Measurements from ENCODE around the gene TANC1.

TANC1 gene

GRCh38 chr2:159066541-159067156 lies 98.2 kb downstream of the TANC1 start:
- no peak for DNase-seq

DNA sequence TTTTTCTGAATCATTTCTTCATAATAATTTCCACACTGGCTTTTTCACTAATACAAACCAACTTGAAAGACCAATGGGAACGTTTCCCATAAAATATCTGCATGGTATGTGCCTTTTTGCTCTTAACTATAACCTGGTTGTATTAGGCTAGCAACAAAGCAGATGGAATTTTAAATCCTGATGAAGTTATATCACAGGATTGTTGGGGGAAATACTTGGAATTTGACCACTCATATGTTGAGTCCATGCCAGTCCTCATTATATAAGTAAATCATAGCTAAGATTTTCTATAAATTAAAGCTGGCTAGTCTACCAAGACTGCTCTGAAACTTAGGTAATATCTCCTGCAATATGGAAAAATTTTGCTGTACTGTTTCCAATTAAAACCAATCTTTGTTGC lies 99.5 kb downstream of the TANC1 start:
- no peak for DNase-seq

DNA sequence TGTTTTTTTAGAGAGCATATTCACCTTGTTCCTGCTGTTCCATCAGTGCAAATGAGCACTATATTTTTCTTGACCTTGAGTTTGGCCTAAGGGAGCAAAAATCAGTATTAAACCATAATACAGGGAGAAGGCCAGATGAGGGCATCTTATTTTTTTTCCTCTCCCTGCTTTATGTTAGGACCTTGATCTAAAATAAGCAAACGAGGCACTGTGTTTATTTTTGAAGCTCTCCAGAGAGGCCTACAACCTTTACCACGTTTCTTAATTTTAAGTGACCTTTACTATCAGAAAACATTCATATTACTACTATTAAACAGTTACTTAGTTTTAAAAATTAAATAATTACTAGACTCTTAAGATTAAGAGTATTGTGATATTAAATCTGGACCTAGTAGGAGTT lies 100.8 kb downstream of the TANC1 start:
- DNase-seq, result no peak

DNA sequence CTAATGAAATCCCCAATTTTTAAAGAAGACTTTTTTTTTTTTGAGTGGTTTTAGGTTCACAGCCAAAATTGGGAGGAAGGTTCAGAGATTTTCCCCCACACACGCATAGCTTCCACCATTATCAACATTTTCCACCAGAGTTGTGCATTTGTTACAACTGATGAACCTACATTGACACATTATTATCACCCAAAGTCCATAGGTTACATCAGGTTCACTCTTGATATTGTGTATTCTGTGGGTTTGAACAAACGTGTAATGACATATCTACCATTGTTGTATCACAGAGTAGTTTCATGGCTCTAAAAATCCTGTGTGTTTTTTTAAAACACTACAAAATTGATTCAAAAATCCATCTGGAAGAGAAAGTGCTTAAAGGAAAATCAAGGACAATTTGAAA lies 101.8 kb downstream of the TANC1 start:
- DNase-seq, result no peak

DNA sequence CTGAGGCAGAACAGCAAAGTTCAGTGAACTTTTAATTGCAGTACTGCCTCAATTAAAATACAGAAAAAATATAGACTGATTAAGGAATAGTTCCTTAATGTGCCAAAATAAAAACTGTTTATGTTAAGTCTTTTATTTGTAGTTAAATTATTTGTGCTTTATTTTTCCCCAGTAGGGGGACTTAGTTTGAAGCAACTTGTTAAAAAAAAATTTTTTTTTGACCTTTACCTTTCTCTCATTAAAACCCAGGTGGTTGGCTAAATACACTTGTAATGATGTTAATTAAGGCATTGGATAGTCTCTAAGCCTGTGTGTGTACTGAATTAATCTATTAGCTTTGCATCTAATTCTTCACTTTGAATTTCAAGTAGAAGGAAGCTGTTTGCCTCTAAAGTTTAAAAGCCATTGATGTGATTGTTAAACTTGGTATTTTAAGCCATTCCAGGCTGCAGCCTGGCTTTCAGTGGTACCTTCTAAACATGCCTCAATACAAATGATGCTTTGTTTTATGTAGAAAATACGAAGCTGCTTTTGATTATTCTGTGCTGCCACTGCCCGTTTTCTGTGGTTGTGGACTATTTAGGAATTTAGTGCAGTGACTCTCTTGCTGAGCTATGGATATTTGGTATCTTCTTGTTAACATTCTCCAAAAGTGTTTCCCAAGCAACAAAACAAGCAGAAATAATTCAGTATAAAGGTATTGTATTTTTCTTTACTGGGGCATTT lies 102.9 kb downstream of the TANC1 start:
- DNase-seq, result no peak

DNA sequence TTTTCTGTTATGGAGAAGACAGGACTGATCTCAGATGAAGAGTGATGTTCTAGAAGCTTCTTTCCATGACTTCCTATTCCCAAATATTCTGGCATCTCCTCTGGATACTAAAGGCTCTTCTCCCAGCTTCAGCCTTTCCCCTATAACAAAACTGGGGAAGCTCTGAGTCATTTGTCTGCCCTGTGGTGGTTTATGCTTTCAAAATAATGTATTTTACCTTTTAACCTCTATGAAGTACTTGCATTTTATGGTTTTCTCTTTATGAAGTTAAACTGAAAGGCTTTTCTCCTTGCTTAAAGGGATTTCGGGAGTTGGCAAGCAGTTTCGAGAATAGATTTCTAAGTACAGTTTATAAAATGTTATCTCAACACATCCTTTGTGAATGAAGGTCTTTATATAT lies 104.4 kb downstream of the TANC1 start:
- DNase-seq, result no peak

DNA sequence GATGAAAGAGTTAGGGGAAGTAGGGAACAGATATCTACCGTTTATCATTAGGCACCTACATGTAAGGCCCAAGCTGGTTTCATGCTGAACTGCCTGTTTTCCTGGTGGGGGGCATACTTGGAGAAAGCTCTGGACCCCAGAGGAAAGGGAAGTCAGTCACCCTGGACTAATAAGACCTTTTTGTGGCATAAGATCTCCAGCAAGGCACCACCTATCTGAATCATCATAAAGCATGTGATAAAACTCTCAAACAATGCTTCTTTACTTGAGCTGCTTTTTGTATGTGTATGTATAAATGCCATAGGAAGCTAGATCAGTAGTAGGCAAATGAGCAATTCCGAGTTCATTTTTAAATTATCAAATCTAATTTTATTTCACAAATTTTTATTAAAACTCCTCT lies 104.8 kb downstream of the TANC1 start:
- DNase-seq, result no peak

GRCh38 chr2:159074605-159075004 lies 106.2 kb downstream of the TANC1 start:
- no peak for DNase-seq

- no peak for DNase-seq
These were observed 107.3 kb downstream of the TANC1 start for GRCh38 chr2:159075727-159076126.

DNA sequence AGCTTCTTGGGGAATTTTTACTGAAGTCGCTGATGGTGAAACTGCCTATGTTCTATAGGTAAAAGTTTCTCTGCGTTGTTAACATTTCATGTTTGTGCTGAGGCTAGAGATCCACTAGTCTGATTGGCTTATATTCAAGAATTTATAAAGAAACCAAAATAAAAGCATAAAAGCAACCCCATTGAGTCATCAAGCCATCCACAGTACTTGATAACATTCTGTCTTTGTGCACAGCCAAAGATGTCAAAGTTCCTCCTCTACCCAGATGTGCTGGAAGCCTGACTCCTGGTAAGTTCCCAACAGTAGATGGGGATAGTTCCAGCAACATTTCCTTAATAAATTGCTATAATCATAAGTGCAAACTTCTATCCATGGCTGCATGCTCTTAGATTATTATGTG lies 107.8 kb downstream of the TANC1 start:
- no peak for DNase-seq

- no peak for DNase-seq
These were observed 109.4 kb downstream of the TANC1 start for GRCh38 chr2:159077869-159078268.

DNA sequence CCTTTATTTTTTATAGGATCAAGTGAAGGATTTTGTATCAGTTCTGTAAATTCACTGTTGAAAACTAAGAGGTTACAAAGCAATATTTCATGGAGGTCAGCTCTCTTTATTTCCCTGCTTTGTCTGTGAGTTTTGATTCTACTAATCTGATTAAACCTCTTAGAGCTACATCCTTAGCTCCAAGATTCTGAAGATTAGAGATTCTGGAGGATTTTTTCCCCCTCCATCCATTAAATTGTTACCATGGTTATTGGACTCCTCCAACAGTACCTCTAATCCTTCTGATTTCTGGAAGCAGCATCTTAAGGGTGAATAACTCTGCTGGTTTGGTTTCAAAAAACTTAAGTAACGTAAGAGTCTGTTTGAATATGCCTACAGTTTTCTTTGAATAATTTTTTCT lies 110.0 kb downstream of the TANC1 start:
- DNase-seq, result no peak

- no peak for DNase-seq
These were observed 112.2 kb downstream of the TANC1 start for GRCh38 chr2:159080641-159081040.

DNA sequence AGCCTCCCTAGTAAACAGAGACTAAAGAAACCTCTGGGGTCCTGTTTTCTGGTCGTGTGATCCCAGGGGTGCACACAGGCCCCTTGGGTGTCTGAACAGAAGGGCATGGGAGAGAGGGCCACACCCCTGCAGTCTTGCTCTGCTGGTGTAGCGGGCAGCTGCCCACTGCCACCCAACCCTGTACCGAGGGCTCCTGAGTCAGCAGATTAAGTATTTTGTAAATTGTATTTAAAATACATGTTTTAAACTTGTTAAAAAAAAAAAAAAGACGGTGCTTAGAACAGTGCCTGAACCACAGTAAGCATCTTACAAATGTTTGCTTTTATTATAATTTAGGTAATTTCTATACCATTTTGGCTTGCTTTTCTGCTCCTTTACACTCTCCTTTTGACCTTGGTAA lies 113.7 kb downstream of the TANC1 start:
- DNase-seq, result no peak

DNA sequence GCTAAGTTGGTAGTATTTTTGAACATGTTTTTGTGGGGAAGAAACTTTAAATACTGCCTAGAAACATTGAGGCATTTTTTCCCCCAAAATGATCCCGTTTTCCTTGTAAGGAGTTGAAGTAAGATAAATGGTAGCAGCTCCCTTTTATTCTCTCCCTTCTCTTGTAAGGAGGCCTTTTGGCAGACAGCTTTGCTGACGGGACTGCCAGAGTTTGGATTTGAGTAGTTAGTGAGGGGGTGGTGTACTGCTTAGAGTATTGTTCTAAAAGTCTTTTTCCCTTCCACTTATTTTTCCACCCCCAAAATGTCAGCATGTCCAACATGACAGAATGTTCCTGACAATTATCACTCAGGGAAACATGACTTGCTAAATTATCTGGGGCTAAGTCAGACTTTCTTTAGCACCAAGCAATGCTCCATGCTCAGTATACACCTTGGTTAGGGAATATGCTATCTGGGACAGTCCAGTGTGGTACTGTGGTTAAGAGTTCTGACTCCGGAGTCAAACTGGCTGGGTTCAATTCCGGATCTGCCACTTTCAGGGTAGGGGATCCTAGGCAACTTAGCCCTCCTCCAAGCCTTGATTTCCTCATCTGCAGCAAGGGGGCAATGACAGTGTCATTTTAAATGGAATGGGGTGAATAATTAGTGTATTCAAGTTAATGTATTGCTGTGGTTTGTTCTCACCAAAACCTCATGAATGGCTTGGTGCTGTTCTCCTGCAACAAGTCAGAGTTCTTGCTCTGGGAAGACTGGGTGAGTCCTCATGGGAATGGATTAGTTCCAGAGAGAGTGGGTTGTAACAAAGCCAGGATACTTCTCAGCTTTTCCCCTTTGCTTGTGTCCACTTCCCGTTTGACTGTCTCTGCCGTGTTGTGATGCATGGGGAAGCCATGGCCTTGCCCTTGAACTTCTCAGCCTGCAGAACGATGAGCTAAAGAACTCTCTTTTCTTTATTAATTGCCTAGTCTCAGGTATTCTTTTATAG lies 116.2 kb downstream of the TANC1 start:
- DNase-seq, result no peak

GRCh38 chr2:159086342-159086741 lies 117.9 kb downstream of the TANC1 start:
- no peak for DNase-seq

GRCh38 chr2:159086826-159087225 lies 118.4 kb downstream of the TANC1 start:
- no peak for DNase-seq

- no peak for DNase-seq
These were observed 120.5 kb downstream of the TANC1 start for GRCh38 chr2:159088906-159089305.

DNA sequence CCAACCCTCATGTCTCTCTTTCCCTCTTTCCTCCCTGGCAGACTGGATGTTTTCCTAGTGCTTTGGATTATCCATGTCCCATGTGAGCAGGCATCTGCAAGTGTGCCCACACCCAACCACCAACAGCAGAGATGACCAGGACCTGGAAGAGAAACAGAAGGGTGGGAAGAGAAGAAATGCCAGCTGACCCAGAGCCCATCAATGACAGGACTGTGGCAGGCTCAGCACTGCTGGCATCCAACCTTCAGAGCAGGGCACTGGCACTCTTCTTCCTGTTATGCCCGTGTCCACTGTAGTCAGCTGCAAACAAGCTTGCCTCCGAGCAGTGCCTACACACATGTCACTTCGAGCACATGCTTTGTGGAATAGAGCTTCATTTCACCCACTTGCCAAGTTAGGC lies 121.1 kb downstream of the TANC1 start:
- no peak for DNase-seq

DNA sequence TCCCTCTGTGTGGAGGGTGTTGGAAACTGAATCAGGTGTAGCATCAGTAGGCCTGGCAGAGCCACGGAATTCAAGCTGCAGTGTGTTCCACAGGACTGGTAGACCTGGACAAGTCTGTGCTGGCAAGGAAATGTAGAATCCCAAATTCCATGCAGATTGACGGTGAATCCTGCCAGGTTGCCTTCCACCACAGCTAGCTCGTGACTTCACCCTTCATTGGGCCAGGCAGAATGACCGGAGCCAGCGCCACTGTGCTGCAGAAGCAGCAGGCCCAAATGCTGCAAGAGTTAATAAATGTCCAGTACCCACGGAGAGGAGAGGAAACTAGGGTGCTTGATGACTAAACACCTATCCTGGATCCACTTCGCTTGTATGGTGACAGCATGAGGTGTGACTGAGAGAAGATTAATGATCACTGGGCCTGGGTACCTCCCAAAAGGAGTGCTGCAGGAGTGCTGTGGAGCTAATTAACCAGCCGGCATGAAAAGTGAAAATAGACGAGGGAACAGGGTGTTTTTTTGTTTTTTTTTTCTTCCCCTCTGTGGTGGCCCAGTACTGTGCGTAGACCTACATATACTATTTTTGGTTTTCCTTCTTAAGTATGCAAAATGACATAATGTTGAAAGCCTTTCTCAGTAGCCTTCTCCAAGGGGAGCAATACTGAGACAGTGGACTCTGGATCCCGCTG lies 122.2 kb downstream of the TANC1 start:
- DNase-seq, result no peak

GRCh38 chr2:159091381-159091780 lies 122.9 kb downstream of the TANC1 start:
- DNase-seq, result no peak

GRCh38 chr2:159091976-159092375 lies 123.5 kb downstream of the TANC1 start:
- no peak for DNase-seq

DNA sequence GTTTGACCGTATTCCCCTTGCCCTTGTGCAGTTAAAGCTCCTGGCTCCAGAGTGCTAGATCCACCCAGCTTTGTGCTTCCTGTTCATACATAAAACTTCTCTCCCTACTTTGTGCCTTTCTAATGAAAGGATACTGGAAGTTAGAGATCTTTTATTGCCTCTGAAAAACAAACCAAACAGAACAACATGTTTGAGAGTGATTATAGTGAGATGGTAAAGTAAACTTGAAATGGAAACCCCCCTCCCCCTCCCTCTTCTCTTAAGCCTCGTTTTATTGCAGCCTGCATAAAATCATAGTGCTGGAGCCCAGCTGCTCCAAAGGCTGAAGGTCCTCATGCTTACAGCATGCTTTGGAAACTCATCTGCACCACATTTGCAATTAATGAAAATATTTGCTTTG lies 125.1 kb downstream of the TANC1 start:
- DNase-seq, result no peak
